HG03432 (cell line): Measurements from ENCODE around the gene KRT83.
"Not testable (repeated sequence)": the region's sequence is repeated elsewhere in the genome, so short reads cannot be mapped to it uniquely, and the experiment has no call there.

Experiments used
- ATAC-seq: cut with Tn5 transposase; IDR thresholded peaks from one replicate; pipeline ENCODE4 v1.9.1; 2021; ENCODE audit warnings: mild to moderate bottlenecking, moderate library complexity; ENCODE audit not compliant: unreplicated experiment

The KRT83 gene

GRCh38 chr12:52287816-52288805 lies 33.1 kb downstream of the KRT83 start:
- ATAC-seq: peak; percentile 87

GRCh38 chr12:52286857-52287785 lies 34.1 kb downstream of the KRT83 start:
- ATAC-seq: not testable (repeated sequence)

GRCh38 chr12:52285851-52286530 lies 35.2 kb downstream of the KRT83 start:
- ATAC-seq: no peak

GRCh38 chr12:52285172-52285745 lies 35.9 kb downstream of the KRT83 start:
- no peak for ATAC-seq

GRCh38 chr12:52284562-52285171 lies 36.5 kb downstream of the KRT83 start:
- ATAC-seq: no peak

GRCh38 chr12:52280796-52281560 lies 40.2 kb downstream of the KRT83 start:
- no peak for ATAC-seq

GRCh38 chr12:52280319-52280795 lies 40.8 kb downstream of the KRT83 start:
- ATAC-seq: no peak

- ATAC-seq: no peak
These were observed 41.5 kb downstream of the KRT83 start for GRCh38 chr12:52279422-52280318.

GRCh38 chr12:52278575-52279421 lies 42.4 kb downstream of the KRT83 start:
- peak; percentile 81 for ATAC-seq

- ATAC-seq: no peak
These were observed 43.5 kb downstream of the KRT83 start for GRCh38 chr12:52277486-52278245.

- ATAC-seq: no peak
These were observed 45.5 kb downstream of the KRT83 start for GRCh38 chr12:52275686-52276085.

- no peak for ATAC-seq
These were observed 46.6 kb downstream of the KRT83 start, which contains the start of gene KRT86 for GRCh38 chr12:52274521-52275120. TSS of gene KRT86 (plus strand) at chr12:52274645. CDS start at chr12:52301917, 27,272 bp downstream.

- no peak for ATAC-seq
These were observed 50.0 kb downstream of the KRT83 start for GRCh38 chr12:52271158-52271557.

- ATAC-seq: no peak
These were observed 50.6 kb downstream of the KRT83 start for GRCh38 chr12:52270541-52271070.

- ATAC-seq: no peak
These were observed 53.0 kb downstream of the KRT83 start for GRCh38 chr12:52268212-52268611.

GRCh38 chr12:52267699-52268098 lies 53.5 kb downstream of the KRT83 start:
- ATAC-seq: no peak
